Cortex of kidney (tissue), 1 donor: ENCODE data around the gene CREBBP.

Experiments used
- DNase-seq: peaks from one replicate; lab custom pipeline; 2025; lab: John Stamatoyannopoulos, UW

The CREBBP gene

GRCh38 chr16:3856367-3857141, 24.0 kb downstream of the CREBBP start:
- DNase-seq, result no peak

- DNase-seq, result no peak
Measured at GRCh38 chr16:3854750-3855541, 25.6 kb downstream of the CREBBP start.

GRCh38 chr16:3850544-3850899, 30.0 kb downstream of the CREBBP start:
- no peak for DNase-seq

- DNase-seq, result no peak
Measured at GRCh38 chr16:3849751-3850543, 30.6 kb downstream of the CREBBP start.

- no peak for DNase-seq
Measured at GRCh38 chr16:3846595-3847091, 33.9 kb downstream of the CREBBP start.

GRCh38 chr16:3846087-3846486, 34.4 kb downstream of the CREBBP start:
- DNase-seq, result no peak

- DNase-seq, result no peak
Measured at GRCh38 chr16:3842994-3843393, 37.5 kb downstream of the CREBBP start.

GRCh38 chr16:3841729-3842508, 38.6 kb downstream of the CREBBP start:
- no peak for DNase-seq

GRCh38 chr16:3839402-3840184, 40.9 kb downstream of the CREBBP start:
- no peak for DNase-seq

- DNase-seq, result no peak
Measured at GRCh38 chr16:3838600-3839401, 41.7 kb downstream of the CREBBP start.

- no peak for DNase-seq
Measured at GRCh38 chr16:3837851-3838586, 42.5 kb downstream of the CREBBP start.

GRCh38 chr16:3836641-3837040, 43.9 kb downstream of the CREBBP start:
- DNase-seq, result no peak

GRCh38 chr16:3835089-3835602, 45.4 kb downstream of the CREBBP start:
- DNase-seq, result no peak

- no peak for DNase-seq
Measured at GRCh38 chr16:3832668-3833067, 47.8 kb downstream of the CREBBP start.

GRCh38 chr16:3830625-3831254, 49.8 kb downstream of the CREBBP start:
- DNase-seq, result no peak

GRCh38 chr16:3829631-3830536, 50.6 kb downstream of the CREBBP start:
- DNase-seq, result no peak

- DNase-seq, result no peak
Measured at GRCh38 chr16:3825940-3826339, 54.6 kb downstream of the CREBBP start.
